ENCODE data around the gene SLAMF9. TPM values are rescaled to one million over a fixed set of nuclear protein-coding genes. Genes with fewer than 3 reads are reported as not detected.

The SLAMF9 gene
- total RNA-seq, 1 experiment from 2014 or later = not detected

DNA sequence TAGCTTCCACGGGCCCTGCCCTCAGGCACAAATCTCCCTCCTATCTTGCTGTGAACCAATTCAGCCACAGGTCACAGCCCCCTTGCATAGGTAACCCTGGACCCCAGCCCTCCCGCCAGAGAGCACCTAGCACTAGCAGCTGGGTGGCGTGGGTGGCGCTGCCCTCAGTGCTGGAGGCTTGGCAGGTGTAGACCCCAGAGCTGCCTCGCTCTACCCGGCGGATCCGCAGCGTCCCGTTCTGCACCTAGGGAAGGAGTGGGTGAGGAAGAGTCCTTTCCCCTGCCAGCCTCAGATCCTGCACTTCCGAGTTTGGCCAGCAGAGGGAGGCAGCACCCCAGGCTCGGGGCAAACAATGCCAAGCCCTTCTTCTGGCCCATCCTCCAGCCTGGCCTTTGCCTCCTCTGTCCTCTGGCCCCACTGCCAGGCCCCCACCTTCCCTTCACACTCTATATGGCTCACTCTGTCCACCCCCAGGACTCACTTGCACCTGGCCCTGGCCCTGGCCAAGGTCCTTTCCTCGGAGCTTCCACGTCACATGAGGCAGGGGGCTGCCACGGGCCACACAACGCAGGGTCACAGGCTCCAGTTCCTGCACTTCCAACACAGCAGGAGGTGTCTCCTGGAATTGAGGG is 17.6 kb downstream of the SLAMF9 start:
- Histone ChIP-seq H3K4me2 (ENCODE audit: low read length) (peak overlapping the region; percentile 18), H3K9me2 (ENCODE audit: insufficient read depth) (no peaks in the 10 kb centered on the region), H3K4me3 (replicated peaks in 1 of 2; ENCODE audit: low read depth in 1 of 2, low read length in 2 of 2) (no peak overlapping the region), H3K27me3 (ENCODE audit: insufficient read depth, low read length) (no peaks in the 10 kb centered on the region), H3K9me3 (ENCODE audit: control insufficient read depth in 1 of 2, insufficient read depth in 1 of 2, low read depth in 1 of 2, low read length in 2 of 2) (no peaks in the 10 kb centered on the region), H3K79me2 (ENCODE audit: insufficient read depth, low read length) (no peaks in the 10 kb centered on the region), H2AFZ (ENCODE audit: low read depth, low read length, poor library complexity, severe bottlenecking) (no peak overlapping the region), H3K9ac (ENCODE audit: low read length) (no peak overlapping the region), H3K36me3 (ENCODE audit: control insufficient read depth in 1 of 2, insufficient read depth in 2 of 2, low read length in 2 of 2) (peaks cover 0 to 2% of the 10 kb centered on the region in 2 experiments; a peak in 1 of 4 replicates), H3K27ac (ENCODE audit: low read depth, low read length) (no peak overlapping the region), H4K20me1 (ENCODE audit: insufficient read depth) (no peaks in the 10 kb centered on the region), H3K4me1 (ENCODE audit: control insufficient read depth in 1 of 2, insufficient read depth in 2 of 2, low read length in 2 of 2) (peaks cover 3 to 15% of the 10 kb centered on the region in 2 experiments)
- BruUV-seq (replicated peaks) = no TSS peak
- RAD21 ChIA-PET (ENCODE audit: low non-redundant PET in 1 of 2, low total read pairs in 2 of 2, uncharacterized antibody in 2 of 2, unreplicated experiment in 2 of 2) = interaction anchor here in 1 of 2 experiments (1.9 kb wide), 1 partner anchor 71 kb away, joined by 5 read pairs; no protein-coding TSS in a partner anchor
- intact Hi-C loops (cut with micrococcal nuclease) = loop anchor here (1.0 to 2.0 kb wide), 2 partner anchors 70 to 142 kb away; no protein-coding TSS in a partner anchor
- ATAC-seq = peak; percentile 95
- DNase-seq (ENCODE audit: low read depth, low spot score) = no peak
- CTCF ChIA-PET = interaction anchor here (10.1 kb wide), 1 partner anchor 70 kb away, joined by 170 read pairs; no protein-coding TSS in a partner anchor
- POLR2A ChIA-PET = no interaction called here
- TF ChIP-seq RAD21 (IDR thresholded peaks at IDR 0.05; ENCODE audit: low read depth) (peak; percentile 98), FOSL1 (IDR thresholded peaks at IDR 0.05; ENCODE audit: low read depth) (no peak)
- TF ChIP-seq, protein P1, sequence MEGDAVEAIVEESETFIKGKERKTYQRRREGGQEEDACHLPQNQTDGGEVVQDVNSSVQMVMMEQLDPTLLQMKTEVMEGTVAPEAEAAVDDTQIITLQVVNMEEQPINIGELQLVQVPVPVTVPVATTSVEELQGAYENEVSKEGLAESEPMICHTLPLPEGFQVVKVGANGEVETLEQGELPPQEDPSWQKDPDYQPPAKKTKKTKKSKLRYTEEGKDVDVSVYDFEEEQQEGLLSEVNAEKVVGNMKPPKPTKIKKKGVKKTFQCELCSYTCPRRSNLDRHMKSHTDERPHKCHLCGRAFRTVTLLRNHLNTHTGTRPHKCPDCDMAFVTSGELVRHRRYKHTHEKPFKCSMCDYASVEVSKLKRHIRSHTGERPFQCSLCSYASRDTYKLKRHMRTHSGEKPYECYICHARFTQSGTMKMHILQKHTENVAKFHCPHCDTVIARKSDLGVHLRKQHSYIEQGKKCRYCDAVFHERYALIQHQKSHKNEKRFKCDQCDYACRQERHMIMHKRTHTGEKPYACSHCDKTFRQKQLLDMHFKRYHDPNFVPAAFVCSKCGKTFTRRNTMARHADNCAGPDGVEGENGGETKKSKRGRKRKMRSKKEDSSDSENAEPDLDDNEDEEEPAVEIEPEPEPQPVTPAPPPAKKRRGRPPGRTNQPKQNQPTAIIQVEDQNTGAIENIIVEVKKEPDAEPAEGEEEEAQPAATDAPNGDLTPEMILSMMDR (IDR thresholded peaks at IDR 0.05 in 2 of 3, conservative IDR thresholded peaks at IDR 0.05 in 1 of 3; ENCODE audit: borderline replicate concordance in 1 of 3, insufficient read depth in 1 of 3, low read depth in 2 of 3, low read length in 2 of 3) = peak; percentile 84 to 96 (median 95)

DNA sequence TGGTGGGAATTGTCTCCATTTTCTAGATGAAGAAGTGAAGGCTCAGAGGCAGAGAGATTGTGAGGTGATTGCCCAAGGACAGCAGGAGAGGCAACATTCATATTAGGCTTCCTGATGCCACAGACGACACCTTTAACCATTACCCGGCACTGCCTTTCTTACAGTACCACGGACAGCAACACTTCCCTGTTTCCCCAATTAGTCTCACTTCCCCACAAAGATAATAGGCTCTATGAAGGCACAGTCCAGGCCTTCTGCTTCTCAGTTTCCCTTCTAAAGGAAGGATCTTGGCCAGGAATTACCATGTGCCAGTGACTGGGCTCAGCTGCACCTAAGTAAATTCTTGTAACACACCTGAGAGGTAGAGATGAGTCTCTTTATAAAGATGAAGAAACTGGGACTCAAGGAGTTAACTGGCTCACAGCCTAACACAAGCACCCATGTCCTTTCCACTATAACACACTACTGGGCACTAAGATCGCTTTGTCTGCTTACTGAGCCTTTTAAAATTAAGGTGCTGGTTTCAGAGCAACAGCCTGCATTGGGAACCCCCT is 18.2 kb downstream of the SLAMF9 start:
- ChIA-PET CTCF (interaction anchor here (10.1 kb wide), 1 partner anchor 70 kb away, joined by 170 read pairs; no protein-coding TSS in a partner anchor), POLR2A (no interaction called here), RAD21 (ENCODE audit: low non-redundant PET in 1 of 2, low total read pairs in 2 of 2, uncharacterized antibody in 2 of 2, unreplicated experiment in 2 of 2) (interaction anchor here in 1 of 2 experiments (1.9 kb wide), 1 partner anchor 72 kb away, joined by 5 read pairs; no protein-coding TSS in a partner anchor)
- Histone ChIP-seq H3K79me2 (ENCODE audit: insufficient read depth, low read length) (no peaks in the 10 kb centered on the region), H4K20me1 (ENCODE audit: insufficient read depth) (no peaks in the 10 kb centered on the region), H3K9ac (ENCODE audit: low read length) (no peak overlapping the region), H3K9me3 (ENCODE audit: control insufficient read depth in 1 of 2, insufficient read depth in 1 of 2, low read depth in 1 of 2, low read length in 2 of 2) (no peaks in the 10 kb centered on the region), H3K36me3 (ENCODE audit: control insufficient read depth in 1 of 2, insufficient read depth in 2 of 2, low read length in 2 of 2) (peaks cover 0 to 2% of the 10 kb centered on the region in 2 experiments; a peak in 1 of 4 replicates), H3K27ac (ENCODE audit: low read depth, low read length) (no peak overlapping the region), H3K27me3 (ENCODE audit: insufficient read depth, low read length) (no peaks in the 10 kb centered on the region), H3K4me2 (ENCODE audit: low read length) (0 out of 2 replicates have a peak overlapping the region, but pooled peaks have one; percentile 18), H2AFZ (ENCODE audit: low read depth, low read length, poor library complexity, severe bottlenecking) (no peak overlapping the region), H3K4me3 (replicated peaks in 1 of 2; ENCODE audit: low read depth in 1 of 2, low read length in 2 of 2) (no peak overlapping the region), H3K4me1 (ENCODE audit: control insufficient read depth in 1 of 2, insufficient read depth in 2 of 2, low read length in 2 of 2) (peaks cover 3 to 15% of the 10 kb centered on the region in 2 experiments), H3K9me2 (ENCODE audit: insufficient read depth) (no peaks in the 10 kb centered on the region)
- DNase-seq (ENCODE audit: low read depth, low spot score) (no peak), ATAC-seq (no peak)
- no peak for TF ChIP-seq ZNF274 (IDR thresholded peaks at IDR 0.05; ENCODE audit: low read depth, low read length)
- TF ChIP-seq, protein P2, sequence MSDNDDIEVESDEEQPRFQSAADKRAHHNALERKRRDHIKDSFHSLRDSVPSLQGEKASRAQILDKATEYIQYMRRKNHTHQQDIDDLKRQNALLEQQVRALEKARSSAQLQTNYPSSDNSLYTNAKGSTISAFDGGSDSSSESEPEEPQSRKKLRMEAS (IDR thresholded peaks at IDR 0.05) = no peak
- TF ChIP-seq EZH2 (IDR thresholded peaks at IDR 0.05) = no peak
- no TSS peak for BruUV-seq (replicated peaks)
- intact Hi-C loops (cut with micrococcal nuclease) = loop anchor here (1.0 to 2.0 kb wide), 2 partner anchors 71 to 143 kb away; no protein-coding TSS in a partner anchor
